GM12878 (cell line): Measurements from ENCODE around the gene PRDX3.

ENCODE experiments used
- FOXK2 ChIP-seq: fragments of 450-650 bp; IDR thresholded peaks from 2 replicates; pipeline ENCODE4 v1.6.1; 2017; ENCODE audit warnings: mild to moderate bottlenecking, moderate library complexity
- NR2C2 ChIP-seq: IDR thresholded peaks from 2 replicates; pipeline ENCODE4 v1.6.1; 2011; ENCODE audit warnings: borderline replicate concordance, low read depth; ENCODE audit not compliant: control insufficient read depth, insufficient read length
- TF ChIP-seq, protein P1 (sequence below), 3 experiments: IDR thresholded peaks in 2 of 3; conservative IDR thresholded peaks in 1 of 3; 2 replicates each; pipeline ENCODE4 v1.5.1; 2011; ENCODE audit warnings: low read depth in 3 of 3, low read length in 3 of 3, mild to moderate bottlenecking in 3 of 3, control low read depth in 2 of 3, moderate library complexity in 2 of 3, inconsistent platforms in 1 of 3, mixed read lengths in 1 of 3; ENCODE audit not compliant: control insufficient read depth in 2 of 3, insufficient read depth in 1 of 3; ENCODE audit errors: extremely low read depth in 1 of 3

DNA sequence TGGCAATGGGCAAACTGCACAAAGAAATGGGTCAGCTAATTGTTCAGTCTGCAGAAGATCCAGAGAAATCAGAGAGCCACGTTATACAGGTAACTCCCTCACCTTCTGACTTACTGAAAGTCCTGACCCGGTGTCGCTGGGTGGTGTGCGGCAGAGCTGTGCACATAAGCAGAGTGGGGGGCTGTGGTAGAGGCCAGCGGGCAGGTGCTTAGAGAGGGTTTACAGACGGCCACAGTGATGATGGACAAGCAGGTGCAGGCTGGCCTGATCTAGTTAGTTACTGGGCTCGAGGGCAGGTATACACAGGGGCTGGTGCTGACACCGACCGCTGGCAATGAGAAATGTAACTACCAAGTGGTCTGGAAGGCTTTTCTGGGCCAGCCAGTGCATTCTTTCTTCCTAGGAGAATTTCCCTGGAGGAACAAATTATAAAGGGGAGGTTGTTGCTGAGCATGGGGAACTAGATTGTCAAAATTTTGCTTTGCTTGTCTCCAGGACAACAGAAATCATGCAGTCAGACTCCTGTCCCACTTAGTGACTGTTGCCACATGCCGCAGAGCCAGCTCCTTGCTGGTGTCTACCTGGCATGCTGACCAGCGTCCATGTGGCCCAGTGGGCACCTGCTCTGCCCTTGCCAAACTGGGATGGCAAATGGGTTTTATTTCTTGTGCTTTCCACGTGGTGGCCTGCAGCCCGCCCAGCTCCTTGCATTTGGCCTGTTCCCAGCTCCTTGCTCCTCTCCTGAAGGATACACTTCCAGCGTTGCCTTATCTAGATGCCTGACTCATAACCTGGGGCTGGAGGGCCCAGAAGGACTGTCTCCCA lies 45.9 kb downstream of the PRDX3 start:
- TF ChIP-seq NR2C2 (no peak), FOXK2 (no peak)
- TF ChIP-seq, protein P1, sequence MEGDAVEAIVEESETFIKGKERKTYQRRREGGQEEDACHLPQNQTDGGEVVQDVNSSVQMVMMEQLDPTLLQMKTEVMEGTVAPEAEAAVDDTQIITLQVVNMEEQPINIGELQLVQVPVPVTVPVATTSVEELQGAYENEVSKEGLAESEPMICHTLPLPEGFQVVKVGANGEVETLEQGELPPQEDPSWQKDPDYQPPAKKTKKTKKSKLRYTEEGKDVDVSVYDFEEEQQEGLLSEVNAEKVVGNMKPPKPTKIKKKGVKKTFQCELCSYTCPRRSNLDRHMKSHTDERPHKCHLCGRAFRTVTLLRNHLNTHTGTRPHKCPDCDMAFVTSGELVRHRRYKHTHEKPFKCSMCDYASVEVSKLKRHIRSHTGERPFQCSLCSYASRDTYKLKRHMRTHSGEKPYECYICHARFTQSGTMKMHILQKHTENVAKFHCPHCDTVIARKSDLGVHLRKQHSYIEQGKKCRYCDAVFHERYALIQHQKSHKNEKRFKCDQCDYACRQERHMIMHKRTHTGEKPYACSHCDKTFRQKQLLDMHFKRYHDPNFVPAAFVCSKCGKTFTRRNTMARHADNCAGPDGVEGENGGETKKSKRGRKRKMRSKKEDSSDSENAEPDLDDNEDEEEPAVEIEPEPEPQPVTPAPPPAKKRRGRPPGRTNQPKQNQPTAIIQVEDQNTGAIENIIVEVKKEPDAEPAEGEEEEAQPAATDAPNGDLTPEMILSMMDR (IDR thresholded peaks at IDR 0.05 in 2 of 3, conservative IDR thresholded peaks at IDR 0.05 in 1 of 3; ENCODE audit: control insufficient read depth in 2 of 3, extremely low read depth in 1 of 3, insufficient read depth in 1 of 3, low read depth in 3 of 3, low read length in 3 of 3): no peak
